GM23248 (cell line): ENCODE measurements around the gene CMC2. TPM values are rescaled to one million over a fixed set of nuclear protein-coding genes. Genes with fewer than 3 reads are reported as not detected.
A peak's percentile ranks its signal among the peaks of the same experiment; 100 is the strongest.

Experiments used
- DNase-seq: peaks from one replicate; pipeline ENCODE4 v3.0.0-alpha.2; 2015
- H2AFZ ChIP-seq: fragments of 200-600 bp; sonication (generic); 2 replicates; pipeline ENCODE4 v1.6.1; 2016; ENCODE audit warnings: antibody characterized with exemption
- H3F3A ChIP-seq: fragments of 200-600 bp; sonication (generic); 2 replicates; pipeline ENCODE4 v1.6.1; 2016; ENCODE audit warnings: mild to moderate bottlenecking, antibody characterized with exemption, mixed run types; ENCODE audit not compliant: insufficient read depth
- H3K27ac ChIP-seq: fragments of 200-600 bp; sonication (generic); 2 replicates; pipeline ENCODE4 v1.5.1; 2016; ENCODE audit warnings: mild to moderate bottlenecking
- H3K27me3 ChIP-seq: fragments of 200-600 bp; sonication (generic); replicated peaks from 2 replicates; pipeline ENCODE4 v1.6.1; 2016; ENCODE audit warnings: mild to moderate bottlenecking; ENCODE audit not compliant: insufficient read depth
- H3K36me3 ChIP-seq: fragments of 200-600 bp; sonication (generic); 2 replicates; pipeline ENCODE4 v1.6.1; 2016; ENCODE audit warnings: low read depth, mild to moderate bottlenecking
- H3K4me1 ChIP-seq: fragments of 200-600 bp; sonication (generic); 2 replicates; pipeline ENCODE4 v1.6.1; 2016; ENCODE audit warnings: mild to moderate bottlenecking; ENCODE audit not compliant: insufficient read depth
- H3K4me2 ChIP-seq: fragments of 200-600 bp; sonication (generic); one replicate; pipeline ENCODE4 v1.6.1; 2016; ENCODE audit warnings: mild to moderate bottlenecking; ENCODE audit not compliant: unreplicated experiment
- H3K4me3 ChIP-seq: fragments of 200-600 bp; sonication (generic); 2 replicates; pipeline ENCODE4 v1.5.1; 2016; ENCODE audit warnings: mild to moderate bottlenecking
- H3K79me2 ChIP-seq: fragments of 200-600 bp; sonication (generic); 2 replicates; pipeline ENCODE4 v1.6.1; 2016; ENCODE audit warnings: mild to moderate bottlenecking; ENCODE audit not compliant: insufficient read depth
- H3K9ac ChIP-seq: fragments of 200-600 bp; sonication (generic); 2 replicates; pipeline ENCODE4 v1.6.1; 2016; ENCODE audit warnings: mild to moderate bottlenecking
- H3K9me2 ChIP-seq: fragments of 200-600 bp; sonication (generic); 2 replicates; pipeline ENCODE4 v1.6.1; 2016; ENCODE audit warnings: mixed run types, mild to moderate bottlenecking, moderate library complexity; ENCODE audit not compliant: insufficient read depth
- H3K9me3 ChIP-seq: fragments of 200-600 bp; sonication (generic); one replicate; pipeline ENCODE4 v1.6.1; 2017; ENCODE audit warnings: low read depth
- H4K20me1 ChIP-seq: fragments of 200-600 bp; sonication (generic); 2 replicates; pipeline ENCODE4 v1.6.0; 2016; ENCODE audit not compliant: insufficient read depth
- EZH2 ChIP-seq: fragments of 200-600 bp; sonication (generic); IDR thresholded peaks from 2 replicates; pipeline ENCODE4 v1.6.1; 2018; ENCODE audit warnings: antibody characterized with exemption, mild to moderate bottlenecking; ENCODE audit not compliant: insufficient read depth, poor library complexity, severe bottlenecking
- EZH2phosphoT487 ChIP-seq: fragments of 200-600 bp; sonication (generic); IDR thresholded peaks from 2 replicates; pipeline ENCODE4 v1.6.1; 2018; ENCODE audit warnings: antibody characterized with exemption, moderate library complexity, mild to moderate bottlenecking, low read depth; ENCODE audit not compliant: insufficient read depth
- WGBS, 2 experiments: methylation state at CpG; one replicate each; pipeline ENCODE4 v1.1.6; 2015 to 2017; ENCODE audit warnings: low lambda C conversion rate in 2 of 2, low coverage in 1 of 2; ENCODE audit errors: missing lambda C conversion rate in 2 of 2; 5-methylcytosine and 5-hydroxymethylcytosine counted together
- in situ Hi-C: fragments of 300-500 bp; cut with MboI; formaldehyde crosslinking; loops from 2 replicates; pipeline ENCODE4 v1.15.0; 2020
- polyA plus RNA-seq: library from polyadenylated mRNA; unstranded; fragments of >200 nt; fragmentation: Nextera tagmentation; extraction: Ambion mirVana; gene quantifications from 2 replicates; pipeline ENCODE4 v1.2.1, GENCODE V29; 2016
- total RNA-seq: library from RNA; depleted of rRNA; stranded (reverse); fragments of >200 nt; shearing (Covaris generic); gene quantifications from 2 replicates; pipeline ENCODE4 v1.2.3, GENCODE V29; 2014

Gene CMC2
- total and polyA plus RNA-seq, 2 experiments from 2014 or later = 49.4 to 117 TPM

- no peak for TF ChIP-seq EZH2phosphoT487
- no peak for TF ChIP-seq EZH2
- Histone ChIP-seq H3K9me2 (no peaks in the 10 kb centered on the region), H3K4me3 (peak overlapping the region; percentile 94), H3K36me3 (no peaks in the 10 kb centered on the region), H3K9ac (peak overlapping the region; percentile 45), H2AFZ (peak overlapping the region; percentile 49), H3K4me1 (peaks cover 16% of the 10 kb centered on the region), H3F3A (peaks cover 21% of the 10 kb centered on the region), H3K4me2 (peak overlapping the region; percentile 64), H4K20me1 (no peaks in the 10 kb centered on the region), H3K79me2 (peaks cover 88% of the 10 kb centered on the region), H3K27me3 (no peaks in the 10 kb centered on the region), H3K27ac (peak overlapping the region; percentile 81), H3K9me3 (no peaks in the 10 kb centered on the region)
- in situ Hi-C loops = no loop called here
- WGBS, 2 experiments = 6 to 8% methylated on average over 14 of the region's 14 CpGs
- DNase-seq = peak; percentile 80
These were observed 1.9 kb downstream of the CMC2 start for GRCh38 chr16:81004646-81005353.

GRCh38 chr16:81003610-81004460 lies 2.9 kb downstream of the CMC2 start:
- H3K27me3 ChIP-seq = no peaks in the 10 kb centered on the region
- TF ChIP-seq EZH2phosphoT487 = no peak
- no peak for TF ChIP-seq EZH2
- no peaks in the 10 kb centered on the region for H3K9me3 ChIP-seq
- DNase-seq = peak; percentile 78
- peaks cover 21% of the 10 kb centered on the region for H3F3A ChIP-seq
- peaks cover 16% of the 10 kb centered on the region for H3K4me1 ChIP-seq
- H3K9ac ChIP-seq = peak overlapping the region; percentile 45
- H2AFZ ChIP-seq = peak overlapping the region; percentile 49
- 62% methylated on average over 11 of the region's 11 CpGs for WGBS, 2 experiments
- H4K20me1 ChIP-seq = no peaks in the 10 kb centered on the region
- peak overlapping the region; percentile 81 for H3K27ac ChIP-seq
- peak overlapping the region; percentile 94 for H3K4me3 ChIP-seq
- peak overlapping the region; percentile 64 for H3K4me2 ChIP-seq
- H3K79me2 ChIP-seq = peaks cover 88% of the 10 kb centered on the region
- no peaks in the 10 kb centered on the region for H3K36me3 ChIP-seq
- no peaks in the 10 kb centered on the region for H3K9me2 ChIP-seq
- in situ Hi-C loops = no loop called here

DNA sequence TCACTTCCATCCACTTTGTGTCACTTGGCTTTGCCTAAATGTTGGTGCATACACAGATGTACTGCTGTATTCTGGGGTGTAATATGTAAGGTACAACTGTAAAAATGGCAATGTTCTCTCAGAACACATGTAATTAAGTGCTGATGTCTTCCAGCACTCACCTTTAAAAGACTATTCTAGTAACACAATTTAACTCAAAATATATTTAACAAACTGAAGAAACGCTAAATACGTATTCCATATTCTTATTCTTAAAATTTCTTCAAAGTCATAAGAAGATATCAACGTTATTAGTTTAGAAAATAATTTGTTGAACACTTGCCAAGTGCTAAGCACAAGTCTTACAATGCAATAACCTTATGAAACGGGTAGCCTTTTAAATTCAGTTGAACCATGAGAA lies 3.6 kb downstream of the CMC2 start:
- 94 to 95% methylated on average over 4 of the region's 4 CpGs for WGBS, 2 experiments
- Histone ChIP-seq H3F3A (peaks cover 21% of the 10 kb centered on the region), H3K4me1 (peaks cover 11% of the 10 kb centered on the region), H3K79me2 (peaks cover 88% of the 10 kb centered on the region), H3K36me3 (no peaks in the 10 kb centered on the region), H3K9me3 (no peaks in the 10 kb centered on the region), H3K4me2 (peak overlapping the region; percentile 13), H3K4me3 (no peak overlapping the region), H2AFZ (no peak overlapping the region), H4K20me1 (no peaks in the 10 kb centered on the region), H3K9ac (peak overlapping the region; percentile 45; the same call in 1 of the 2 replicates), H3K9me2 (no peaks in the 10 kb centered on the region), H3K27me3 (no peaks in the 10 kb centered on the region), H3K27ac (peak overlapping the region; percentile 81)
- TF ChIP-seq EZH2 (no peak), EZH2phosphoT487 (no peak)
- no peak for DNase-seq
- in situ Hi-C loops = no loop called here

DNA sequence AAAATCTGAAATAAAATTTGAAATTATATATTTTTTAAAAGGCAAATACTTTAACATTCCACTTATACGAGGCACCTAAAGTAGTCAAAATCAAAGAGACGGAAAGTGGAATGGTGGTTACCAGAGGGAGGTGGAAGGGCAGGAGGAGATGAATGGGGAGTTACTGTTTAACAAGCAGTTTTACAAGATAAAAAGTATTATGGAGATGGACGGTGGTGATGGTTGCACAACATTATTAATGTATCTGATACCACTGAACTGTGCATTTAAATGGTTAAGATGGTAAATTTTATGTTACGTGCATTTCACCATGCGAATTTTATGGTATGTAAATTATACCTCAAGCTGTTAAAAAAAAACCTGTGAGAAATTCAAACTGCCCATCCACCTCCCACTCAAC lies 5.4 kb downstream of the CMC2 start:
- Histone ChIP-seq H3K9me2 (no peaks in the 10 kb centered on the region), H3K27me3 (no peaks in the 10 kb centered on the region), H3K9ac (no peak overlapping the region), H3K4me1 (peaks cover 22% of the 10 kb centered on the region), H3K9me3 (no peaks in the 10 kb centered on the region), H4K20me1 (no peaks in the 10 kb centered on the region), H3K27ac (no peak overlapping the region), H3K4me3 (no peak overlapping the region), H3K36me3 (no peaks in the 10 kb centered on the region), H3F3A (peaks cover 15% of the 10 kb centered on the region), H3K79me2 (peaks cover 100% of the 10 kb centered on the region), H3K4me2 (no peak overlapping the region), H2AFZ (no peak overlapping the region)
- no peak for TF ChIP-seq EZH2
- no peak for TF ChIP-seq EZH2phosphoT487
- in situ Hi-C loops = no loop called here
- WGBS, 2 experiments = 95 to 96% methylated on average over 5 of the region's 5 CpGs
- DNase-seq = no peak
